Fibroblast of lung (primary cell): ENCODE results near the gene PNMA8B. TPM values are rescaled to one million over a fixed set of nuclear protein-coding genes. Genes with fewer than 3 reads are reported as not detected.
A peak's percentile ranks its signal among the peaks of the same experiment; 100 is the strongest.
"Not testable (repeated sequence)": the region's sequence is repeated elsewhere in the genome, so short reads cannot be mapped to it uniquely, and the experiment has no call there.

Experiments
- DNase-seq, 2 donors: peaks; one replicate each; pipeline versions ENCODE4 v3.0.0 to v3.0.0-alpha.2; 2010; ENCODE audit warnings: low read depth in 2 of 2
- H2AFZ ChIP-seq: 2 replicates; pipeline ENCODE4 v1.5.1; 2012; ENCODE audit warnings: low read length, control low read depth, inconsistent platforms
- H3K27ac ChIP-seq: 2 replicates; pipeline ENCODE4 v1.5.1; 2011; ENCODE audit warnings: low read length, control low read depth; ENCODE audit not compliant: insufficient read depth
- H3K27me3 ChIP-seq: 2 replicates; pipeline ENCODE4 v1.5.1; 2011; ENCODE audit warnings: mild to moderate bottlenecking, low read length; ENCODE audit not compliant: control insufficient read depth, insufficient read depth
- H3K36me3 ChIP-seq: 2 replicates; pipeline ENCODE4 v1.5.1; 2011; ENCODE audit warnings: low read length; ENCODE audit not compliant: control insufficient read depth, insufficient read depth
- H3K4me1 ChIP-seq: 2 replicates; pipeline ENCODE4 v1.5.1; 2011; ENCODE audit warnings: low read length; ENCODE audit not compliant: control insufficient read depth, insufficient read depth; ENCODE audit errors: extremely low read depth
- H3K4me2 ChIP-seq: 2 replicates; pipeline ENCODE4 v1.5.1; 2011; ENCODE audit warnings: low read length, control low read depth; ENCODE audit not compliant: insufficient read depth; ENCODE audit errors: extremely low read depth
- H3K4me3 ChIP-seq, 4 experiments: fragments of 200-600 bp in 1 of 4; sonication (generic) in 1 of 4; replicated peaks in 1 of 4; 2 replicates each; pipeline ENCODE4 v1.5.1; 2011 to 2016; ENCODE audit warnings: low read length in 4 of 4, low read depth in 3 of 4, mild to moderate bottlenecking in 3 of 4, control low read depth in 2 of 4, inconsistent platforms in 1 of 4, mixed read lengths in 1 of 4; ENCODE audit not compliant: insufficient read depth in 1 of 4; ENCODE audit errors: control extremely low read depth in 1 of 4
- H3K79me2 ChIP-seq: 2 replicates; pipeline ENCODE4 v1.5.1; 2012; ENCODE audit warnings: mild to moderate bottlenecking, low read length, inconsistent platforms; ENCODE audit not compliant: control insufficient read depth, insufficient read depth
- H3K9ac ChIP-seq: 2 replicates; pipeline ENCODE4 v1.5.1; 2011; ENCODE audit warnings: mild to moderate bottlenecking, low read length, control low read depth; ENCODE audit not compliant: insufficient read depth
- H3K9me3 ChIP-seq: 2 replicates; pipeline ENCODE4 v1.5.1; 2012; ENCODE audit warnings: low read depth, low read length; ENCODE audit not compliant: control insufficient read depth, insufficient read depth
- H4K20me1 ChIP-seq: 2 replicates; pipeline ENCODE4 v1.5.1; 2011; ENCODE audit warnings: low read length; ENCODE audit not compliant: control insufficient read depth, insufficient read depth; ENCODE audit errors: extremely low read depth
- CTCF ChIP-seq, 2 donors: IDR thresholded peaks in 1 of 2; conservative IDR thresholded peaks in 1 of 2; 1 replicate in 1 of 2; 2 replicates in 1 of 2; pipeline ENCODE4 v1.5.1; 2011 to 2012; ENCODE audit warnings: low read length in 2 of 2, control low read depth in 1 of 2, inconsistent platforms in 1 of 2, low read depth in 1 of 2, mild to moderate bottlenecking in 1 of 2
- EZH2 ChIP-seq: IDR thresholded peaks from 2 replicates; pipeline ENCODE4 v1.5.1; 2012; ENCODE audit warnings: low read length, control low read depth, mild to moderate bottlenecking; ENCODE audit errors: missing control alignments
- polyA plus RNA-seq, 2 donors: library from polyadenylated mRNA; depleted of rRNA in 1 of 2; stranded (reverse) in 1 of 2; unstranded in 1 of 2; fragments of >200 nt; gene quantifications; 2 replicates each; pipeline ENCODE4 v1.2.1, GENCODE V29; 2011 to 2012; ENCODE audit warnings: missing spikeins in 1 of 2
- total RNA-seq: library from RNA; depleted of rRNA; stranded (reverse); fragments of >200 nt; gene quantifications from 2 replicates; pipeline ENCODE4 v1.2.1, GENCODE V29; 2014

PNMA8B gene
- total and polyA plus RNA-seq, 2 donors (not counting 1 experiment from before 2014, with no cell fraction given), result 0.14 to 1.7 TPM

- TF ChIP-seq EZH2 (no peak), CTCF (conservative IDR thresholded peaks at IDR 0.05 in 1 of 2, IDR thresholded peaks at IDR 0.05 in 1 of 2; ENCODE audit: low read depth in 1 of 2, low read length in 2 of 2) (no peak)
Measured at GRCh38 chr19:46497773-46498172, 2.1 kb upstream of the PNMA8B start.

GRCh38 chr19:46496886-46497285, 1.2 kb upstream of the PNMA8B start:
- H3K4me1 ChIP-seq, H2AFZ ChIP-seq, DNase-seq, H3K4me2 ChIP-seq, H3K9me3 ChIP-seq, H3K27me3 ChIP-seq, H3K36me3 ChIP-seq, H3K4me3 ChIP-seq, H3K27ac ChIP-seq, H3K79me2 ChIP-seq, H4K20me1 ChIP-seq, H3K9ac ChIP-seq: not testable (repeated sequence)

More at GRCh38 chr19:46497773-46498172, 2.1 kb upstream of the PNMA8B start:
- Histone ChIP-seq H3K4me1 (no peaks in the 10 kb centered on the region), H3K4me3 (no peak overlapping the region), H3K27me3 (peaks cover 7% of the 10 kb centered on the region), H4K20me1 (no peaks in the 10 kb centered on the region), H3K9me3 (no peaks in the 10 kb centered on the region), H3K4me2 (no peak overlapping the region), H3K9ac (no peak overlapping the region), H2AFZ (no peak overlapping the region), H3K36me3 (no peaks in the 10 kb centered on the region), H3K27ac (no peak overlapping the region), H3K79me2 (no peaks in the 10 kb centered on the region)
- peak in 1 of 2 donors; percentile 21 for DNase-seq

GRCh38 chr19:46496304-46496703, 637 bp upstream of the PNMA8B start:
- H3K4me1 ChIP-seq, result no peaks in the 10 kb centered on the region
- H3K27ac ChIP-seq, result no peak overlapping the region
- H3K79me2 ChIP-seq, result no peaks in the 10 kb centered on the region
- no peaks in the 10 kb centered on the region for H3K36me3 ChIP-seq
- TF ChIP-seq CTCF (conservative IDR thresholded peaks at IDR 0.05 in 1 of 2, IDR thresholded peaks at IDR 0.05 in 1 of 2; ENCODE audit: low read depth in 1 of 2, low read length in 2 of 2) (no peak), EZH2 (no peak)
- H3K4me3 ChIP-seq, result no peak overlapping the region
- H3K9ac ChIP-seq, result no peak overlapping the region
- H3K4me2 ChIP-seq, result no peak overlapping the region
- no peak overlapping the region for H2AFZ ChIP-seq
- H3K9me3 ChIP-seq, result no peaks in the 10 kb centered on the region
- no peak for DNase-seq
- H4K20me1 ChIP-seq, result no peaks in the 10 kb centered on the region
- H3K27me3 ChIP-seq, result peaks cover 8% of the 10 kb centered on the region
